GM03348 (cell line): ENCODE results near the gene NOX5.
"Not testable (repeated sequence)": the region's sequence is repeated elsewhere in the genome, so short reads cannot be mapped to it uniquely, and the experiment has no call there.

Source experiments
- DNase-seq: peaks from one replicate; pipeline ENCODE4 v3.0.0; 2012; ENCODE audit warnings: low spot score

NOX5 gene

DNA sequence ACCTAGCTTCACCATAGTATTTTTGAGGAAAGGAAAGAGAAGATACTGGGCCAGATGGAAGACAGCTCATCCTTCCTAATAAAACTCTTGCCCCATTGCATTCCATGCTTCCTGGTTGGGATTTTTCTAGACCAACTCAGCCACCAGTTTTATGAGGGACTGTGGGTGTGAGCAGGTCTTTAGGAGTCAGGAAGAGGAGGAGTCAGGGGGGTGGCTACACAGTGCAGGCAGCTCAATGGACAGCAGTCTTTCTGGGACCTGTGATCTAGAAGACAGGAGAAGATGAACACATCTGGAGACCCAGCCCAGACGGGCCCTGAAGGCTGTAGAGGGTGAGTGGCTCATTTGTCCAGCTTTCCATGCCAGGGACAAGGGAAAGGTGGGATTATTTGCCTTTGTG is at the start of gene NOX5:
TSS of gene NOX5 (plus strand) at position 242 of the 400 bp plus-strand sequence. CDS start at position 283, 41 bp downstream.
- DNase-seq = peak; percentile 87

GRCh38 chr15:68966996-68967395 is 47.5 kb upstream of the NOX5 start:
- DNase-seq = no peak

DNA sequence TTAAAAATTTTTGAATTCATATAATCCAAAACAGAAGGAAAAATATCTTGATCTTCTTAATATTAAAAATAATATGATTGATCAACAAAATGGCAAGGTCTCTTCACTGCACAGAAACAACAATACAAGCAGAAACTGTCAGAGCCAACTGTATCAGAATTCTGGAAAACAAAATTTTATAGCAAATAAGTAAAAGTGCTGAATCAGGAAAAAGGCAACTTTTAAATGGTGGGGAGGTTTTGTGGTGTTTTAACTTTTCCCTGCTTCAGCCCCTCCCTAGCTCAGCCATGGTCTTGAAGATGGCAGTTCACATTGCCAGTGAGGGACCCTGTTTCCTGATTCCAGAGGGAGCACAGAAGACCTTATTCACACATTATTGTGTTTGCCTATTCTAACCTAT is 46.5 kb upstream of the NOX5 start:
- no peak for DNase-seq

- DNase-seq = no peak
These were observed 45.2 kb upstream of the NOX5 start for GRCh38 chr15:68969298-68969697.

DNA sequence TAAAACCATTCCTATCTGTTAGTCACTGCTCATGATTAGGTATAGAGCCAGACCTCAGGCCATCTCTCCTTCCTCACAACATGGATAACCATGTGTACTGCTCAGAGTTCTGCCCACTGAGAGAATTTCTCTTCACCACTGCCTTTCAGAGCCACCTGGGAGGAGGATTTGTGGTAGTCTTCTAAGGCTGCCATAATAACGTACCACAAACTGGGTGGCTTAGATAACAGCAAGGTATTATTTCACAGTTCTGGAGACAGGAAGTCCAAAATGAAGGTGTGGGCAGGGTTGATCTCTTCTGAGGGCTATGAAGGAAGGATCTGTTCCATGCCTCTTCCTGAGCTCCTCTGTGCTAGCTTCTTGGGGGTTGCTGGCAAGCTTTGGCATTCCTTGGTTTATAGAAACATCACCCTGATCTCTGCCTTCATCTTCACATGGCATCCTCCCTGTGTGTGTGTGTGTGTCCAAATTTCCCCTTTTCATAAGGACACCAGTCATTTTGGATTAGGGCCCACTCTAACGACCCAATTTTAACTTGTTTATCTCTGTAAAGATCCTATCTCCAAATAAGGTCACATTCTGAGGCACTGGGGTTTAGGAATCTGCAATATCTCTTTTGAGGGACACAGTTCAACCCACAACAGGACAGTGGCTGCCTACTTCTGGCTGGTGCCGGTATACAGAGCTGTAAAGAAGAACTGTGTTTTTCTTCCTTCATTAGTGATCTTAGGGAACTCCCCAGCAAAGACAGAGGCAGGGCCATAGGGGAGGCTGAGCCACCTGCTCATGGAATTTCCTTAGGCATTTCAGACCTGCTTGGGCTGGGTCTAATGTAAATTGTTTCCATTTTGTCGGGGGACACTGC is 42.1 kb upstream of the NOX5 start:
- no peak for DNase-seq

- not testable (repeated sequence) for DNase-seq
These were observed 38.8 kb upstream of the NOX5 start for GRCh38 chr15:68975651-68976160.

DNA sequence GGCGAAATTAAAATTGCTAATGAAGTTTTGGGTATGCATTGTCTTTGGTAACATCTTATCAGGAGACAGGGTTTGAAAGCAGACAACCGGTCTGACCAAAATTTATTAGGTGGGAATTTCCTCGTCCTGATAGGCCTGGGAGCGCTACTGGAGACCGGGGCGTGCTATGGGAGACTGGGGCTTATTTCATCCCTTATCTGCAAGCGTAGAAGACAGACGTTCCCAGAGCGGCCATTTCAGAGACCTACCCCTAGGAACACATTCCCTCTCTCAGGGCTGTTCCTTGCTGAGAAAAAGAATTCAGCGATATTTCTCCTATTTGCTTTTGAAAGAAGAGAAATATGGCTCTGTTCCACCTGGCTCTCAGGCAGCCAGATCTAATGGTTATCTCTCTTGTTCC is 37.1 kb upstream of the NOX5 start:
- not testable (repeated sequence) for DNase-seq

GRCh38 chr15:68979006-68979405 is 35.5 kb upstream of the NOX5 start:
- DNase-seq = no peak

- no peak for DNase-seq
These were observed 34.7 kb upstream of the NOX5 start for GRCh38 chr15:68979816-68980215.

DNA sequence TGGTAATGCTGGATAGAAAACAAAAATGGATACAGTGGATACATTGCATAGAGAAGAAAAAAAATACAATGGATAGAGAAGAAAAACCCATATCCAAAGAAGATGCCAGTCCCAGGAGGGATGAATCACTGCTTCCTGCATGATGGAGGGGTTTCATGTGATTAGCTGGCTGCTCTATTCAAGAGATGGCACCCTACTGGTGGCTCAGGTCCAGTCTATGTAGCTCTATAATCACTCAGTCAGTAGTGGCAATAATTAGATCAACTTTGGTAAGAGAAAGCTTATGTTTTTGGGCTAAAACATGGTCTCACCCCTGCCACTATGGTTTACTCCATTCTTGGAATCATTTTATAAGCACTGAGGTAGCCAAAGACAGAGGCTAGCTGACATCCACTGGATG is 33.7 kb upstream of the NOX5 start:
- no peak for DNase-seq

GRCh38 chr15:68981941-68982340 is 32.6 kb upstream of the NOX5 start:
- DNase-seq = no peak

DNA sequence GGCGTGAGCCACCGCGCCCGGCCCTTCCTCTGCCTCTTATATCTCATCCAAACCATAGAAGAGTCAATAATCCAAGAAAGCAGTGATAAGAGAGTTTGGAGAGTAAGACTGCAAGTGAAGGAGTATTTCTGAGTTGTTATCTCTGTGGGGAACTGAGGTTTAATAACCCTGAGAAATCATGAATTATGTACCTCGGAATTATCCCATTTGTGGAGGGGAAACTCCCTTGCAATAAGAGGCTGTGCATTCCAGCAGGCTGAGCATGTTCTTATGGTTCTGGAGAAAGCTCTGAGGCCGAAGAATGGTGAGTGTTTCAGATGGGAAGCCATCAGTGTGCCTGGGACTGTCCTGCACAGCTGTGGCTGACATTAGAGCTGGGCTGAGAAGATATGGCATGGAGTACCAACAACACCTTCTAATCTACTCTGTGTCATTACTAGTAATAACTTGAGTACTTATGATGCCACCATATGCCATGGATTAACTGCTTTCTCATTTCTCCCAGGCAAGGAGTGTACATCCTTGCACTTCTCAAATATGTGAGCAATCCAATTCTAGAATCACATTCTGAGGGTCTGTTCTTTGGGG is 31.4 kb upstream of the NOX5 start:
- DNase-seq = no peak

DNA sequence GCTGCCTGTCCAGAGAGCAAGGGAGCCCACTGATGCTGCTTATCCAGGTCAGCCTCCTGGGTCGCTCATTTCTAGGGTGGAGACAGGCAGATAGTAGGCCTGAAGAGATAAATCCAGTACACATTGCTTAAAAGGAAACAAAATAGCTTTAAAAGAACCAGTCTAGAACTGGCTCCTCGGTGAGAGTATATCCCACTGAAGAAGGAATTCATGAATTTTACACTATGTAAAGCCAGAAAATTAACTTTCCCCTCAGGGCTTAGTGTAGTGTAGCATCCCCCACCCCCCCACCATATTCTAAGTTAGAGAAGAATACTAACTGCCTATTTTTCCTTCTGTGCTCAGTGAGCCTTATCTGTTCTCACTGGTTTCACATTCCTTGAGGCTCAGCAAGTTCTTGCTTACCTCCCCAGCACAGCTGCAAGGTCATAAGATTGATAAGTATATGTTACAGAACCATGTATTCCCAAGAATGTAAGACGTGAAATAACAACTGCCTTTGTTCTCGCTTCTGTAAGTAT is 30.5 kb upstream of the NOX5 start:
- DNase-seq = no peak

GRCh38 chr15:68984586-68984985 is 29.9 kb upstream of the NOX5 start:
- DNase-seq = no peak

GRCh38 chr15:68985361-68985891 is 29.1 kb upstream of the NOX5 start:
- DNase-seq = no peak

DNA sequence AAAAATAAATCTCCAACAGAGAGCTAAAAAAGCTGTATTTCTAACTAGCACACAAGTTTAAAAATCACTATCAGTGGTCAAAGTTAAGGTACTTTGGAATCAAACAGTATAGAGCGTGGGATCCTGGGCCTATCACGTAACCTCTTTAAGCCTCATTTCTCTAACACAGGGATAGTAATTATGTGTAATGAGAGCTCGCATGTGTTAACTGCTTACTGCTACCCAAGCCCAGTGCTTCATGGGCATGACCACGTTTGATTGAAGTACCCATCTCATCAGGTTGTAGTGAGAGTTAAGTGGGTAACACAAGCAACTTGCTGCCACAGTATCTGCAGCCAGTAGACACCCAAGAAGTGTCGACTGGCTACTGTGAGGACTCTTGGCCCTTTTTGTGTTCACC is 28.2 kb upstream of the NOX5 start:
- no peak for DNase-seq

GRCh38 chr15:68987120-68987519 is 27.4 kb upstream of the NOX5 start:
- no peak for DNase-seq

- no peak for DNase-seq
These were observed 26.8 kb upstream of the NOX5 start for GRCh38 chr15:68987676-68988075.

GRCh38 chr15:68989541-68990230 is 24.8 kb upstream of the NOX5 start:
- DNase-seq = no peak

- DNase-seq = no peak
These were observed 24.1 kb upstream of the NOX5 start for GRCh38 chr15:68990231-68990991.

- no peak for DNase-seq
These were observed 23.4 kb upstream of the NOX5 start for GRCh38 chr15:68990992-68991500.
